Stimulated activated naive CD8-positive, alpha-beta T cell treated with anti-CD3 and anti-CD28 coated beads, Interleukin-15, Interleukin-2, amounts not matched to agents 100 ng/mL and 50 ng/mL, for 24 hours (primary cell): Measurements from ENCODE around the gene ADAM12.
"Not testable (repeated sequence)": the region's sequence is repeated elsewhere in the genome, so short reads cannot be mapped to it uniquely, and the experiment has no call there.

ENCODE experiments used
- H3K27ac Mint-ChIP-seq: one replicate; pipeline ENCODE4 v1.8.0; 2021; ENCODE audit warnings: mild to moderate bottlenecking, mixed read lengths
- H3K27me3 Mint-ChIP-seq: one replicate; pipeline ENCODE4 v1.8.0; 2021; ENCODE audit warnings: mixed read lengths
- H3K36me3 Mint-ChIP-seq: one replicate; pipeline ENCODE4 v1.8.0; 2021; ENCODE audit warnings: low read depth, mixed read lengths
- H3K4me1 Mint-ChIP-seq: one replicate; pipeline ENCODE4 v1.8.0; 2021; ENCODE audit warnings: low read depth, mixed read lengths
- H3K4me3 Mint-ChIP-seq: one replicate; pipeline ENCODE4 v1.8.0; 2021; ENCODE audit warnings: mild to moderate bottlenecking, mixed read lengths
- H3K9me3 Mint-ChIP-seq: one replicate; pipeline ENCODE4 v1.8.0; 2021; ENCODE audit warnings: mixed read lengths

ADAM12 gene

GRCh38 chr10:126255313-126255712, 133.0 kb downstream of the ADAM12 start:
- no peaks in the 10 kb centered on the region for H3K4me1 Mint-ChIP-seq
- no peaks in the 10 kb centered on the region for H3K36me3 Mint-ChIP-seq
- H3K4me3 Mint-ChIP-seq, result no peak overlapping the region
- peaks cover 16% of the 10 kb centered on the region for H3K9me3 Mint-ChIP-seq
- H3K27ac Mint-ChIP-seq, result no peak overlapping the region
- no peaks in the 10 kb centered on the region for H3K27me3 Mint-ChIP-seq

DNA sequence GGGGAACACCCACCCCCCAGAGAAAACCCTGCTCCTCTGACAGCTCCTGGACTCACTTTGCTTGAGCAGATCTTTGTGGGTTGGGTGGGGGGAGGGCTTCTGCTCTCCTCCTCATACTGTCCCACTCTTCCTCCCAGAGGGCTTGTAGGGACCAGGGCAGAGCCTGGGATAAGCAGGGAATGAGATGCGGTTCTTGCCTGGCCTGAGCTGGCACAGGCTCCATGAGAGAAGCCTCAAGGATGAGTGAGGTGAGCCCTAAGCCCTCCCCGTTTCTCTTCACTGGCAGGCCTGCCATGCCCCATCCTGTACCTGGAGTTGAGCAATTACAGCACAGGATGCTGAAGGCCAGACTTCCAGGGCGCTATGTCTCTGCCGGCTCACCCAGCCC, 134.7 kb downstream of the ADAM12 start:
- Mint-ChIP-seq H3K36me3 (no peaks in the 10 kb centered on the region), H3K4me1 (no peaks in the 10 kb centered on the region), H3K4me3 (no peak overlapping the region), H3K27ac (no peak overlapping the region), H3K9me3 (peaks cover 16% of the 10 kb centered on the region), H3K27me3 (no peaks in the 10 kb centered on the region)

DNA sequence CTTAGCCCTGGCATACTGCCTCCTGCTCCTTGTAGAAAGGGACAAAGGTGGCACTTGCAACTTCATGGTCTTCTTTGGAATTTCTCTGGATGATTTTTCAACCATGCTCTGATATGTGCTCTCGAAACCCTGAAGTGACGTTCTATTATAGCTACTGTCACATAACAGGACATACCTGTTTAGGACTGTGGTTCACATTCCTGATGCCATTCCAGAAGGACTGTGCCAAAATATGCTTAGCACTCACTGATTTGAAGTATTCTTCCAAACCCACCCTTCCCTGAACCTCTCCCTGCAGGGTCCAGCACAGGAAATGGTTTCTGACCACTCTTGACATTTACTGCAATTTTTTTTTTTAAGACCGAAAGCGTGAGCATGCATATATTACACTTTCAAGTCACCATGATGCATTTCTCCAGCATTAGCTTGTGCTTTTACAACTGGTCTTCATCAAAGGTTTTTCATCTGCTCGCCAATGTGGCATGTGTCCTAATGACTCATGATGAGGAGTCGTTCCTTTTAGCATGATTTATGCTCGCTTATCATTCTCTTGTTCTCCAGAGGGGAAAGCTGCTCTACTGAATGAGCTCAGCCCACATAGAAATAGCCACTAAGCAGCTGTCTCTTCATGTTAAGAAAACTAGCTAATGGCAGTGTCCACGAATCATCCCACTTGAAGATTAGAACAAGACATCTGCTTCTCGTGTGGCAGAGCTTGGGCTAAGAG, 135.2 kb downstream of the ADAM12 start:
- no peak overlapping the region for H3K27ac Mint-ChIP-seq
- no peaks in the 10 kb centered on the region for H3K4me1 Mint-ChIP-seq
- peaks cover 16% of the 10 kb centered on the region for H3K9me3 Mint-ChIP-seq
- H3K4me3 Mint-ChIP-seq, result no peak overlapping the region
- H3K36me3 Mint-ChIP-seq, result no peaks in the 10 kb centered on the region
- no peaks in the 10 kb centered on the region for H3K27me3 Mint-ChIP-seq

GRCh38 chr10:126251778-126252407, 136.4 kb downstream of the ADAM12 start:
- Mint-ChIP-seq H3K4me1 (no peaks in the 10 kb centered on the region), H3K4me3 (no peak overlapping the region), H3K27me3 (no peaks in the 10 kb centered on the region), H3K27ac (peak overlapping the region; percentile 45), H3K9me3 (peaks cover 16% of the 10 kb centered on the region), H3K36me3 (no peaks in the 10 kb centered on the region)

DNA sequence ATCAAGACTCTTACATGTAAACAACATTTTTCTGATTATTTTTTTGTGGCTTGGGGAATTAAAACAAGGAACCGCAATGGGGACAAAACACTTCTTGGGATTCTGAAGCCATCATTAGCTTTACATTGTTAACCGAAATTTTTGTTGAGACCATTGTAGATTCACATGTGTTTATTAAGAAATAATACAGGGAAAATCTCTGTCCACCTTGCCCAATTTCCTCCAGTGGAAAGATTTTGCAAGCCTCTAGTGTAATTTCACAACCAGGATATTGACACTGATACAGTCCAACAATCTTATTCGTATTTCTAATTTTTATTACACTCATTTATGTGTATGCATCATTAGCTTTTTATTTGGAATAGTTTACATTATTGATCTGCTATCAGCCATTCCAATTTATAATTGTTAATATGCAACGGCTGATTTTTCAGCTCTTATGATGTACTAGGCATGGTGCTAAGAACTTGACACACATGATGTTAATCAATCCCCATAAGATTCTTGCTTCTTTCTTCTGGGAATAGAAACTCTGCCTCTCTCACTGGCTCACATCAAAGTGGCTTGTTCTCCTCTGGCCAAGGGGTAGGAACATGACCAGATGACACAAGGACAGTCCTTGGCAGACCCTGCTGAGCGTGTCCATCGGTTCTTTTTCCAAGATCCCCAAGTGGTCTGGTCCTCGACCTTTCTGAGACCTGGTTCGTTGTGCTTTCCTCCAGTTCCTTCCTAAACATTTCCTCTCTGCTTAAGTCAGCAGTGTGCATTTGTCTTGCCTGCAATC, 137.6 kb downstream of the ADAM12 start:
- H3K4me3 Mint-ChIP-seq, result no peak overlapping the region
- H3K27me3 Mint-ChIP-seq, result no peaks in the 10 kb centered on the region
- H3K36me3 Mint-ChIP-seq, result no peaks in the 10 kb centered on the region

GRCh38 chr10:126250045-126250444, 138.2 kb downstream of the ADAM12 start:
- H3K4me3 Mint-ChIP-seq, result no peak overlapping the region
- no peak overlapping the region for H3K27ac Mint-ChIP-seq
- no peaks in the 10 kb centered on the region for H3K27me3 Mint-ChIP-seq
- H3K9me3 Mint-ChIP-seq, result peaks cover 16% of the 10 kb centered on the region
- no peaks in the 10 kb centered on the region for H3K4me1 Mint-ChIP-seq
- no peaks in the 10 kb centered on the region for H3K36me3 Mint-ChIP-seq

More for the DNA sequence above, 137.6 kb downstream of the ADAM12 start:
- H3K27ac Mint-ChIP-seq, result no peak overlapping the region
- no peaks in the 10 kb centered on the region for H3K4me1 Mint-ChIP-seq
- peaks cover 16% of the 10 kb centered on the region for H3K9me3 Mint-ChIP-seq

GRCh38 chr10:126247446-126247975, 140.8 kb downstream of the ADAM12 start:
- H3K4me3 Mint-ChIP-seq, result no peak overlapping the region
- no peak overlapping the region for H3K27ac Mint-ChIP-seq
- peaks cover 12% of the 10 kb centered on the region for H3K9me3 Mint-ChIP-seq
- no peaks in the 10 kb centered on the region for H3K36me3 Mint-ChIP-seq
- no peaks in the 10 kb centered on the region for H3K27me3 Mint-ChIP-seq
- no peaks in the 10 kb centered on the region for H3K4me1 Mint-ChIP-seq

DNA sequence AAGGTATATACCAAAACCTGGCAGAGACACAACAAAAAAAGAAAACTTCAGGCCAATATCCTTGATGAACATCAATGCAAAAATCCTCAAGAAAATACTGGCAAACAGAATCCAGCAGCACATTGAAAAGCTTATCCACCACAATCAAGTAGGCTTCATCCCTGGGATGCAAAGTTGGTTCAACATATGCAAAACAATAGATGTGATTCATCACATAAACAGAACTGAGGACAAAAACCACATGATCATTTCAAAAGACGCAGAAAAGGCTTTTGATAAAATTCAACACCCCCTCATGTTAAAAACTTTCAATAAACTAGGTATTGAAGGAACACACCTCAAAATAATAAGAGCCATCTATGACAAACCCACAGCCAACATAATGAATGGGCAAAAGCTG, 141.9 kb downstream of the ADAM12 start:
- H3K4me3 Mint-ChIP-seq, H3K36me3 Mint-ChIP-seq, H3K4me1 Mint-ChIP-seq: not testable (repeated sequence)

DNA sequence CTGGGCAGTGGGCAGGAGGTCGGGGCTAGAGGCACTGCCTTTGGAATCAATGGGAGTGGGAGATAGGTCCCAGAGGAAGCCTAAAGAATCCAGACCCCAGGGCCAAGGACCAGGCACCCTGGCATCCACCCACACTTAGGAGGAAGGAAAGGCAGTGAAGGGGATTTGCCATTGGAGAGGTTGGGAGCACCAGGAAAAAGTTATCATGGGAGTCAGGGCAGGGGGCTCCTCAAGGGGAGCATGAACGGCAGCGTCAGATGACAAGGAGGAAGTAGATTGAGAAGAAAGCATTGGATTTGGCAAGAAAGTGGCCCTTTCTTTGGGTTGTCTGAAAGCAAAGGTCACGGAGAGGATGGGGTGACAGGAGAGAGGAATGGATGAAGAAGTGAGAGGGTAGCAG, 142.8 kb downstream of the ADAM12 start:
- no peaks in the 10 kb centered on the region for H3K9me3 Mint-ChIP-seq
- no peak overlapping the region for H3K4me3 Mint-ChIP-seq
- H3K36me3 Mint-ChIP-seq, result no peaks in the 10 kb centered on the region
- H3K27ac Mint-ChIP-seq, result no peak overlapping the region
- H3K4me1 Mint-ChIP-seq, result no peaks in the 10 kb centered on the region
- H3K27me3 Mint-ChIP-seq, result peaks cover 3% of the 10 kb centered on the region

More for the DNA sequence above, 141.9 kb downstream of the ADAM12 start:
- not testable (repeated sequence) for H3K27me3 Mint-ChIP-seq, H3K9me3 Mint-ChIP-seq, H3K27ac Mint-ChIP-seq

GRCh38 chr10:126243971-126244370, 144.3 kb downstream of the ADAM12 start:
- Mint-ChIP-seq H3K36me3 (no peaks in the 10 kb centered on the region), H3K9me3 (no peaks in the 10 kb centered on the region), H3K27me3 (peaks cover 3% of the 10 kb centered on the region), H3K4me1 (no peaks in the 10 kb centered on the region), H3K27ac (no peak overlapping the region), H3K4me3 (no peak overlapping the region)

DNA sequence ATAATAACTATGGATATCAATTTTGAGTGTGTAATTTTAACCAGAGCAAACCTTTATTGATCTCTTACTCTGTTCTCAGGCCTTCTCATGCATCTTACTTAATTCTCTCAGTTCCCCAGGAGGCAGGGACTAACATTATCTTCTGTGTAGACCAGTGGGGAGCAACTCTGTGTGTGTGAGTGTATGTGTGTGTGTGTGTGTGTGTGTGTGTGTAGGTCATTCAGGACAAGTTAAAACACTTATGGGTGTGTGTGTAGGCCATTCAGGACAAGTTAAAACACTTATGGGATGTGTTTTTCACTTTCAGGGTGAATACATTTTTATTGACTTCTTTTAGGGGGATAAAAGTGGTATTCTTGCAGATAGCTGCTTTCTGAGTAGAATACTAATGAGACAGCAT, 145.0 kb downstream of the ADAM12 start:
- H3K4me1 Mint-ChIP-seq, result no peaks in the 10 kb centered on the region
- H3K9me3 Mint-ChIP-seq, result no peaks in the 10 kb centered on the region
- peaks cover 3% of the 10 kb centered on the region for H3K27me3 Mint-ChIP-seq
- H3K4me3 Mint-ChIP-seq, result no peak overlapping the region
- no peaks in the 10 kb centered on the region for H3K36me3 Mint-ChIP-seq
- H3K27ac Mint-ChIP-seq, result no peak overlapping the region

DNA sequence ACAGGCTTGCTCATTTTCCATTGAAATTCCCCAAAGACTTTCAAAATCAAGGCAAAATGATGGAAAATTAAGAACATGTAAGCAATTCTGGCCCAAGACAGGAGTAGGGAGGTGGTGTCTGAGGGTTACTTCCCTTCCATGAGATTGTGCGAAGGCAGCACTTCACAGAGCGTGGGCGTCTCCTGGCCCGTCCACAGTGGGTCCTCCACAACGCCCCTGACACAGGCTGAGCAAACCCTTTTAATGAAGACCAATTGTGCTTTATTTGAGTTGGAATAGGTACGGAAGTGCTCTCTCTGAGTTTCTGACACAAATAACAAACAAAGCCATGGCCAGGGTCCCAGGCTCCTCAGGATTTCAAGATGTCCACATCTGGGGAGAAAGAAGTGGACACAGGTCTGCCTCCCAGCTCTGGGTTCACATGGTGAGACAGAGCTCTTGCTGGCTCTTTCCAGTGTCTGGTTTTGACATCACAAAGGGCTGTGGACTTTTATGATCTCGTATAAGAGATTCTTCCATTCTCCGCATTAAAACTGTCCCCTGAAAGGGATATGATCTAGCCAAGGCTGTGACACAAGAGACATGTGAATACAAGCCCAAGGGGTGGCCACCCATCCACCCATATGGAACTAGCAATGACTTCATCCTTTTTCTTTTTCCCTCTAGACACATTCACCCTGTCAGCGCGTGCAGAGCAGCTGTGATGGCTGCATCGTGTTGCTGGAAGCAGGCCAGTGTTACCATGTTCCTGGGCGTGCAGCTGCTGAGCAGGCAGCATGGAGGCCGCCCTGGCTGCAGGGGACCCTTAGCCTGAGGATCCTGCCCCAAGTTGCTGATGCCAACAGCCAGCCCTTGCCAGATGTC, 145.6 kb downstream of the ADAM12 start:
- Mint-ChIP-seq H3K4me1 (no peaks in the 10 kb centered on the region), H3K4me3 (no peak overlapping the region), H3K36me3 (no peaks in the 10 kb centered on the region), H3K9me3 (no peaks in the 10 kb centered on the region), H3K27me3 (peaks cover 3% of the 10 kb centered on the region), H3K27ac (no peak overlapping the region)

- Mint-ChIP-seq H3K4me1 (no peaks in the 10 kb centered on the region), H3K27ac (no peak overlapping the region), H3K9me3 (peaks cover 4% of the 10 kb centered on the region), H3K36me3 (no peaks in the 10 kb centered on the region), H3K4me3 (no peak overlapping the region), H3K27me3 (peaks cover 3% of the 10 kb centered on the region)
Observed at GRCh38 chr10:126240483-126240882, 147.8 kb downstream of the ADAM12 start.

- H3K4me3 Mint-ChIP-seq, result no peak overlapping the region
- H3K36me3 Mint-ChIP-seq, result no peaks in the 10 kb centered on the region
- peaks cover 4% of the 10 kb centered on the region for H3K9me3 Mint-ChIP-seq
- peaks cover 3% of the 10 kb centered on the region for H3K27me3 Mint-ChIP-seq
- H3K4me1 Mint-ChIP-seq, result no peaks in the 10 kb centered on the region
- H3K27ac Mint-ChIP-seq, result no peak overlapping the region
Observed at GRCh38 chr10:126239844-126240243, 148.4 kb downstream of the ADAM12 start.
